HepG2 (cell line): Measurements from ENCODE around the gene YBX2. TPM values are rescaled to one million over a fixed set of nuclear protein-coding genes. Genes with fewer than 3 reads are reported as not detected.

Experiments
- ASH2L ChIP-seq: fragments of 300-600, 200-600 bp; sonication (generic); IDR thresholded peaks from 2 replicates; pipeline ENCODE4 v1.7.0; 2017; ENCODE audit warnings: low read depth, mild to moderate bottlenecking, moderate library complexity, mixed read lengths, low read length; ENCODE audit not compliant: insufficient read length
- EZH2 ChIP-seq: conservative IDR thresholded peaks from 2 replicates; pipeline ENCODE4 v1.6.1; 2012; ENCODE audit warnings: mild to moderate bottlenecking, low read depth, low read length, moderate library complexity
- FOSL1 ChIP-seq: sonication (generic); formaldehyde crosslinking; IDR thresholded peaks from 2 replicates; pipeline ENCODE4 v1.9.0; 2021; ENCODE audit warnings: missing genetic modification reagents, borderline replicate concordance
- GABPB1 ChIP-seq: IDR thresholded peaks from 2 replicates; pipeline ENCODE4 v1.6.1; 2016; ENCODE audit warnings: mild to moderate bottlenecking, missing genetic modification reagents, moderate library complexity, missing compliant biosample characterization
- KDM5B ChIP-seq: sonication (generic); formaldehyde crosslinking; IDR thresholded peaks from 2 replicates; pipeline ENCODE4 v1.4.0; 2020; ENCODE audit warnings: missing genetic modification reagents, mild to moderate bottlenecking, borderline replicate concordance
- MZF1 ChIP-seq: sonication (generic); formaldehyde crosslinking; IDR thresholded peaks from 2 replicates; pipeline ENCODE4 v1.8.1; 2023; ENCODE audit warnings: mild to moderate bottlenecking, missing genetic modification reagents, borderline replicate concordance
- NFATC3 ChIP-seq: sonication (generic); formaldehyde crosslinking; IDR thresholded peaks from 2 replicates; pipeline ENCODE4 v1.5.1; 2020; ENCODE audit warnings: mild to moderate bottlenecking, missing genetic modification reagents
- RBM22 ChIP-seq: fragments of 200-400 bp; formaldehyde crosslinking; optimal IDR thresholded peaks from 2 replicates; pipeline ENCODE3; 2017; ENCODE audit warnings: mild to moderate bottlenecking, low read length, moderate library complexity
- RBM39 ChIP-seq: fragments of 200-400 bp; formaldehyde crosslinking; IDR thresholded peaks from one replicate; pipeline ENCODE4 v1.6.1; 2018; ENCODE audit warnings: antibody characterized with exemption, mild to moderate bottlenecking, low read depth, low read length; ENCODE audit not compliant: poor library complexity, severe bottlenecking
- SIX1 ChIP-seq: sonication (generic); formaldehyde crosslinking; IDR thresholded peaks from 2 replicates; pipeline ENCODE4 v1.4.0; 2020; ENCODE audit warnings: missing genetic modification reagents, borderline replicate concordance
- TFE3 ChIP-seq: IDR thresholded peaks from 2 replicates; pipeline ENCODE4 v1.6.1; 2016
- U2AF1 ChIP-seq: fragments of 200-400 bp; formaldehyde crosslinking; optimal IDR thresholded peaks from 2 replicates; pipeline ENCODE3; 2017; ENCODE audit warnings: mild to moderate bottlenecking, low read depth, low read length
- XBP1 ChIP-seq: sonication (generic); formaldehyde crosslinking; IDR thresholded peaks from 2 replicates; pipeline ENCODE4 v1.5.0; 2020; ENCODE audit warnings: missing genetic modification reagents
- ZBTB42 ChIP-seq: sonication (generic); formaldehyde crosslinking; IDR thresholded peaks from 2 replicates; pipeline ENCODE4 v1.5.0; 2020; ENCODE audit warnings: mild to moderate bottlenecking, missing genetic modification reagents
- ZFP62 ChIP-seq: sonication (generic); formaldehyde crosslinking; IDR thresholded peaks from 2 replicates; pipeline ENCODE4 v1.4.0; 2020; ENCODE audit warnings: missing genetic modification reagents
- ZNF44 ChIP-seq: sonication (generic); formaldehyde crosslinking; IDR thresholded peaks from 2 replicates; pipeline ENCODE4 v1.5.1; 2020; ENCODE audit warnings: mild to moderate bottlenecking, missing genetic modification reagents
- ZNF460 ChIP-seq: sonication (generic); formaldehyde crosslinking; IDR thresholded peaks from 2 replicates; pipeline ENCODE4 v1.5.1; 2020; ENCODE audit warnings: missing genetic modification reagents, mild to moderate bottlenecking, borderline replicate concordance
- ZNF484 ChIP-seq: sonication (generic); formaldehyde crosslinking; IDR thresholded peaks from 2 replicates; pipeline ENCODE4 v1.5.1; 2020; ENCODE audit warnings: mild to moderate bottlenecking, low read depth, missing genetic modification reagents, borderline replicate concordance
- ZNF607 ChIP-seq: sonication (generic); formaldehyde crosslinking; IDR thresholded peaks from 2 replicates; pipeline ENCODE4 v1.5.1; 2020; ENCODE audit warnings: missing genetic modification reagents, mild to moderate bottlenecking, borderline replicate concordance
- polyA plus RNA-seq, 8 experiments: library from polyadenylated mRNA; depleted of rRNA in 3 of 8; stranded (reverse) in 7 of 8; unstranded in 1 of 8; fragments of >200 nt; fragmentation: Illumina TruSeq in 4 of 8; extraction: Trizol in 4 of 8; gene quantifications; 2 replicates each; pipeline versions ENCODE4 v1.2.1 to v1.2.3, GENCODE V29; 2011 to 2016; ENCODE audit warnings: low read depth in 4 of 8, missing spikeins in 1 of 8, mixed read lengths in 1 of 8; ENCODE audit not compliant: insufficient read depth in 1 of 8
- total RNA-seq, 5 experiments: library from RNA; depleted of rRNA; stranded (reverse); fragments of >200 nt; fragmentation: Illumina TruSeq; extraction: Trizol; gene quantifications; 2 replicates each; pipeline ENCODE4 v1.2.3, GENCODE V29; 2016; ENCODE audit warnings: low read depth in 1 of 5
- TF ChIP-seq, protein P1 (sequence below): sonication (generic); formaldehyde crosslinking; conservative IDR thresholded peaks from 2 replicates; pipeline ENCODE4 v1.4.0; 2020; ENCODE audit warnings: missing genetic modification reagents
- TF ChIP-seq, protein P2 (sequence below): sonication (generic); formaldehyde crosslinking; IDR thresholded peaks from 2 replicates; pipeline ENCODE4 v1.8.0; 2022; ENCODE audit warnings: missing genetic modification reagents, low read depth, mild to moderate bottlenecking, borderline replicate concordance
- TF ChIP-seq, protein P3 (sequence below): sonication (generic); formaldehyde crosslinking; IDR thresholded peaks from 2 replicates; pipeline ENCODE4 v1.5.1; 2020; ENCODE audit warnings: missing genetic modification reagents, mild to moderate bottlenecking, borderline replicate concordance

Gene YBX2
- total and polyA plus RNA-seq, 2 of the 13 experiments (the other 11 are each of a cell fraction or from before 2014, with no cell fraction given): 0.12 to 0.22 TPM

- TF ChIP-seq FOSL1 (no peak; the same call in 1 of the 2 replicates), ZNF484 (CRISPR knock-in tag) (no peak), TFE3 (CRISPR knock-in tag) (peak; percentile 37; the same call in 1 of the 2 replicates), EZH2 (no peak), U2AF1 (no peak), KDM5B (CRISPR knock-in tag) (peak; percentile 73), SIX1 (CRISPR knock-in tag) (no peak), NFATC3 (CRISPR knock-in tag) (no peak), GABPB1 (CRISPR knock-in tag) (peak; percentile 83), ASH2L (peak; percentile 89), ZNF44 (CRISPR knock-in tag) (no peak), RBM22 (peak; percentile 49), MZF1 (CRISPR knock-in tag) (peak; percentile 63; the same call in 1 of the 2 replicates), RBM39 (peak; percentile 79), ZBTB42 (0 out of 2 replicates have a peak, but pooled peaks have one; percentile 81), ZNF607 (CRISPR knock-in tag) (peak; percentile 92), XBP1 (CRISPR knock-in tag) (no peak), ZNF460 (peak; percentile 21; the same call in 1 of the 2 replicates), ZFP62 (CRISPR knock-in tag) (no peak)
- TF ChIP-seq, protein P1, sequence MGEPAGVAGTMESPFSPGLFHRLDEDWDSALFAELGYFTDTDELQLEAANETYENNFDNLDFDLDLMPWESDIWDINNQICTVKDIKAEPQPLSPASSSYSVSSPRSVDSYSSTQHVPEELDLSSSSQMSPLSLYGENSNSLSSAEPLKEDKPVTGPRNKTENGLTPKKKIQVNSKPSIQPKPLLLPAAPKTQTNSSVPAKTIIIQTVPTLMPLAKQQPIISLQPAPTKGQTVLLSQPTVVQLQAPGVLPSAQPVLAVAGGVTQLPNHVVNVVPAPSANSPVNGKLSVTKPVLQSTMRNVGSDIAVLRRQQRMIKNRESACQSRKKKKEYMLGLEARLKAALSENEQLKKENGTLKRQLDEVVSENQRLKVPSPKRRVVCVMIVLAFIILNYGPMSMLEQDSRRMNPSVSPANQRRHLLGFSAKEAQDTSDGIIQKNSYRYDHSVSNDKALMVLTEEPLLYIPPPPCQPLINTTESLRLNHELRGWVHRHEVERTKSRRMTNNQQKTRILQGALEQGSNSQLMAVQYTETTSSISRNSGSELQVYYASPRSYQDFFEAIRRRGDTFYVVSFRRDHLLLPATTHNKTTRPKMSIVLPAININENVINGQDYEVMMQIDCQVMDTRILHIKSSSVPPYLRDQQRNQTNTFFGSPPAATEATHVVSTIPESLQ (CRISPR knock-in tag): no peak
- TF ChIP-seq, protein P2, sequence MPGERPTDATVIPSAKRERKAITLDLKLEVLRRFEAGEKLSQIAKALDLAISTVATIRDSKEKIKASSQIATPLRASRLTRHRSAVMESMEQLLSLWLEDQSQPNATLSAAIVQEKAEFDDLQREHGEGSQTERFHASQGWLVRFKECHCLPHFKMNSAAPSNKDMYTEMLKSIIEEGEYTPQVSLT (CRISPR knock-in tag): no peak
- TF ChIP-seq, protein P3, sequence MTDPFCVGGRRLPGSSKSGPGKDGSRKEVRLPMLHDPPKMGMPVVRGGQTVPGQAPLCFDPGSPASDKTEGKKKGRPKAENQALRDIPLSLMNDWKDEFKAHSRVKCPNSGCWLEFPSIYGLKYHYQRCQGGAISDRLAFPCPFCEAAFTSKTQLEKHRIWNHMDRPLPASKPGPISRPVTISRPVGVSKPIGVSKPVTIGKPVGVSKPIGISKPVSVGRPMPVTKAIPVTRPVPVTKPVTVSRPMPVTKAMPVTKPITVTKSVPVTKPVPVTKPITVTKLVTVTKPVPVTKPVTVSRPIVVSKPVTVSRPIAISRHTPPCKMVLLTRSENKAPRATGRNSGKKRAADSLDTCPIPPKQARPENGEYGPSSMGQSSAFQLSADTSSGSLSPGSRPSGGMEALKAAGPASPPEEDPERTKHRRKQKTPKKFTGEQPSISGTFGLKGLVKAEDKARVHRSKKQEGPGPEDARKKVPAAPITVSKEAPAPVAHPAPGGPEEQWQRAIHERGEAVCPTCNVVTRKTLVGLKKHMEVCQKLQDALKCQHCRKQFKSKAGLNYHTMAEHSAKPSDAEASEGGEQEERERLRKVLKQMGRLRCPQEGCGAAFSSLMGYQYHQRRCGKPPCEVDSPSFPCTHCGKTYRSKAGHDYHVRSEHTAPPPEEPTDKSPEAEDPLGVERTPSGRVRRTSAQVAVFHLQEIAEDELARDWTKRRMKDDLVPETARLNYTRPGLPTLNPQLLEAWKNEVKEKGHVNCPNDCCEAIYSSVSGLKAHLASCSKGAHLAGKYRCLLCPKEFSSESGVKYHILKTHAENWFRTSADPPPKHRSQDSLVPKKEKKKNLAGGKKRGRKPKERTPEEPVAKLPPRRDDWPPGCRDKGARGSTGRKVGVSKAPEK (CRISPR knock-in tag): no peak
Observed at GRCh38 chr17:7252176-7253043, 42.0 kb downstream of the YBX2 start, which contains the start of gene ELP5 (continued).
